HEK293 (cell line): Measurements from ENCODE around the gene COL4A1.

ENCODE experiments used
- CTCF ChIA-PET: fragments of 350-600 bp; formaldehyde crosslinking; extraction: SDS; loops from one replicate; lab custom pipeline; 2021; ENCODE audit warnings: antibody characterized with exemption; lab: Yijun Ruan, JAX
- POLR2A ChIA-PET: fragments of 300-600 bp; formaldehyde crosslinking; extraction: SDS; loops from one replicate; lab custom pipeline; 2020; ENCODE audit warnings: antibody characterized with exemption, inconsistent platforms; lab: Yijun Ruan, JAX
- H3K27ac ChIP-seq: fragments of 200-500 bp; sonication (Bioruptor generic); 2 replicates; pipeline ENCODE4 v1.5.1; 2014; ENCODE audit warnings: low read depth, low read length, control low read depth, inconsistent platforms; ENCODE audit errors: extremely low read depth
- H3K36me3 ChIP-seq, 2 experiments: fragments of 200-500 bp in 1 of 2; sonication (Bioruptor generic) in 1 of 2; 1 replicate in 1 of 2; 2 replicates in 1 of 2; pipeline ENCODE4 v1.5.1; 2014 to 2017; ENCODE audit warnings: inconsistent platforms in 2 of 2, low read length in 2 of 2; ENCODE audit not compliant: control insufficient read depth in 2 of 2, insufficient read depth in 1 of 2
- H3K4me1 ChIP-seq: fragments of 200-500 bp; sonication (Bioruptor generic); 2 replicates; pipeline ENCODE4 v1.5.1; 2014; ENCODE audit warnings: mild to moderate bottlenecking, low read length, inconsistent platforms; ENCODE audit not compliant: control insufficient read depth, insufficient read depth
- H3K4me3 ChIP-seq: 2 replicates; pipeline ENCODE4 v1.5.1; 2011; ENCODE audit warnings: low read depth, mild to moderate bottlenecking, control low read depth, low read length, moderate library complexity
- H3K9me3 ChIP-seq: fragments of 200-500 bp; sonication (Bioruptor generic); 2 replicates; pipeline ENCODE4 v1.5.1; 2014; ENCODE audit warnings: low read depth, low read length, inconsistent platforms; ENCODE audit not compliant: control insufficient read depth, insufficient read depth
- BCL11B ChIP-seq: fragments of 450-650 bp; formaldehyde crosslinking; IDR thresholded peaks from 2 replicates; pipeline ENCODE4 v1.5.1; 2016; ENCODE audit warnings: low read depth, missing biosample characterization, missing genetic modification characterization
- EGR2 ChIP-seq: fragments of 450-650 bp; formaldehyde crosslinking; IDR thresholded peaks from 2 replicates; pipeline ENCODE4 v1.5.1; 2016; ENCODE audit warnings: low read depth, missing biosample characterization, missing genetic modification characterization
- GLI4 ChIP-seq: fragments of 450-650 bp; formaldehyde crosslinking; IDR thresholded peaks from 2 replicates; pipeline ENCODE4 v1.5.1; 2016; ENCODE audit warnings: missing biosample characterization, missing genetic modification characterization
- INSM2 ChIP-seq: fragments of 450-650 bp; formaldehyde crosslinking; IDR thresholded peaks from 2 replicates; pipeline ENCODE4 v1.5.1; 2016; ENCODE audit warnings: missing biosample characterization, missing genetic modification characterization
- KLF9 ChIP-seq: fragments of 450-650 bp; formaldehyde crosslinking; IDR thresholded peaks from 2 replicates; pipeline ENCODE4 v1.5.1; 2016; ENCODE audit warnings: missing biosample characterization, missing genetic modification characterization, low read depth
- TSHZ1 ChIP-seq: fragments of 450-650 bp; formaldehyde crosslinking; IDR thresholded peaks from 2 replicates; pipeline ENCODE4 v1.5.1; 2016; ENCODE audit warnings: missing biosample characterization, missing genetic modification characterization, borderline replicate concordance
- ZBTB11 ChIP-seq: fragments of 450-650 bp; formaldehyde crosslinking; conservative IDR thresholded peaks from 2 replicates; pipeline ENCODE4 v1.5.1; 2016; ENCODE audit warnings: low read depth, missing biosample characterization, missing genetic modification characterization
- ZBTB44 ChIP-seq: fragments of 450-650 bp; IDR thresholded peaks from 2 replicates; pipeline ENCODE4 v1.5.1; 2018; ENCODE audit warnings: missing biosample characterization, mild to moderate bottlenecking, missing genetic modification characterization
- ZNF223 ChIP-seq: fragments of 450-650 bp; formaldehyde crosslinking; IDR thresholded peaks from 2 replicates; pipeline ENCODE4 v1.5.1; 2016; ENCODE audit warnings: missing biosample characterization, missing genetic modification characterization
- ZNF324 ChIP-seq: fragments of 450-650 bp; formaldehyde crosslinking; IDR thresholded peaks from 2 replicates; pipeline ENCODE4 v1.5.1; 2016; ENCODE audit warnings: missing biosample characterization, missing genetic modification characterization
- ZNF341 ChIP-seq: fragments of 450-650 bp; formaldehyde crosslinking; IDR thresholded peaks from 2 replicates; pipeline ENCODE4; 2016; ENCODE audit warnings: low read depth, missing biosample characterization, missing genetic modification characterization
- ZNF404 ChIP-seq: fragments of 450-650 bp; formaldehyde crosslinking; IDR thresholded peaks from 2 replicates; pipeline ENCODE4 v1.5.1; 2017; ENCODE audit warnings: missing biosample characterization, missing genetic modification characterization
- ZNF510 ChIP-seq: fragments of 450-650 bp; formaldehyde crosslinking; IDR thresholded peaks from 2 replicates; pipeline ENCODE4 v1.5.1; 2018; ENCODE audit warnings: mild to moderate bottlenecking, missing genetic modification characterization, missing biosample characterization; ENCODE audit not compliant: insufficient replicate concordance
- ZNF518A ChIP-seq: fragments of 450-650 bp; formaldehyde crosslinking; conservative IDR thresholded peaks from 2 replicates; pipeline ENCODE4 v1.5.1; 2016; ENCODE audit warnings: low read depth, missing biosample characterization, missing genetic modification characterization
- ZNF530 ChIP-seq: fragments of 450-650 bp; formaldehyde crosslinking; IDR thresholded peaks from 2 replicates; pipeline ENCODE4 v1.5.1; 2016; ENCODE audit warnings: low read depth, missing biosample characterization, missing genetic modification characterization
- ZNF560 ChIP-seq: fragments of 450-650 bp; formaldehyde crosslinking; IDR thresholded peaks from 2 replicates; pipeline ENCODE4 v1.5.1; 2017; ENCODE audit warnings: missing biosample characterization, missing genetic modification characterization, borderline replicate concordance
- ZNF623 ChIP-seq: fragments of 450-650 bp; formaldehyde crosslinking; IDR thresholded peaks from 2 replicates; pipeline ENCODE4 v1.5.1; 2016; ENCODE audit warnings: missing biosample characterization, missing genetic modification characterization
- ZNF677 ChIP-seq: fragments of 450-650 bp; IDR thresholded peaks from 2 replicates; pipeline ENCODE4 v1.5.0; 2018; ENCODE audit warnings: missing biosample characterization, mild to moderate bottlenecking, missing genetic modification characterization, moderate library complexity

The COL4A1 gene

GRCh38 chr13:110233181-110233950, 73.6 kb downstream of the COL4A1 start:
- no peak for TF ChIP-seq EGR2
- no peak for TF ChIP-seq ZNF518A
- TF ChIP-seq TSHZ1 (tag by site-specific recombination): no peak
- no peak for TF ChIP-seq ZBTB11 (tag by site-specific recombination)
- no peak for TF ChIP-seq ZNF623 (tag by site-specific recombination)
- TF ChIP-seq ZNF223 (tag by site-specific recombination): no peak
- TF ChIP-seq ZNF530: no peak
- no peak for TF ChIP-seq ZNF341 (tag by site-specific recombination)
- no peak for TF ChIP-seq ZNF324 (tag by site-specific recombination)
- TF ChIP-seq ZNF677 (tag by site-specific recombination): no peak
- H3K9me3 ChIP-seq: no peaks in the 10 kb centered on the region
- H3K36me3 ChIP-seq: no peaks in the 10 kb centered on the region
- no peak overlapping the region for H3K27ac ChIP-seq
- ChIA-PET CTCF (interaction anchor here (0.8 to 1.6 kb wide), 3 partner anchors 10 to 223 kb away, joined by 3 to 5 read pairs (median 3); no protein-coding TSS in a partner anchor), POLR2A (no interaction called here)
- no peak overlapping the region for H3K4me3 ChIP-seq
- no peaks in the 10 kb centered on the region for H3K4me1 ChIP-seq

GRCh38 chr13:110232756-110233155, 74.2 kb downstream of the COL4A1 start:
- Histone ChIP-seq H3K27ac (no peak overlapping the region), H3K4me1 (no peaks in the 10 kb centered on the region), H3K4me3 (no peak overlapping the region), H3K9me3 (no peaks in the 10 kb centered on the region), H3K36me3 (no peaks in the 10 kb centered on the region)
- ChIA-PET POLR2A (no interaction called here), CTCF (interaction anchor here (0.8 to 1.4 kb wide), 2 partner anchors 180 to 223 kb away, joined by 3 read pairs; no protein-coding TSS in a partner anchor)
- no peak for TF ChIP-seq INSM2 (tag by site-specific recombination)
- no peak for TF ChIP-seq GLI4 (tag by site-specific recombination)
- no peak for TF ChIP-seq ZBTB44
- no peak for TF ChIP-seq BCL11B (tag by site-specific recombination)
- no peak for TF ChIP-seq KLF9 (tag by site-specific recombination)
- TF ChIP-seq ZNF404: no peak
- TF ChIP-seq ZNF560: no peak
- TF ChIP-seq ZNF510 (tag by site-specific recombination): no peak
